SK-N-SH (cell line): ENCODE measurements around the gene EIF4H. TPM values are rescaled to one million over a fixed set of nuclear protein-coding genes. Genes with fewer than 3 reads are reported as not detected.
A peak's percentile ranks its signal among the peaks of the same experiment; 100 is the strongest.

Experiments used
- CTCF ChIA-PET: fragments of 300-600, 350-600 bp; formaldehyde crosslinking; extraction: SDS; loops from one replicate; lab custom pipeline; 2021; lab: Yijun Ruan, JAX
- POLR2A ChIA-PET: fragments of 350-600 bp; sonication (Branson Sonifier 250); formaldehyde crosslinking; extraction: SDS; loops from one replicate; lab custom pipeline; 2020; ENCODE audit warnings: antibody characterized with exemption, inconsistent platforms; lab: Yijun Ruan, JAX
- DNase-seq: peaks from one replicate; pipeline ENCODE4 v3.0.0; 2012
- H2AFZ ChIP-seq: fragments of 200-600 bp; sonication (generic); 2 replicates; pipeline ENCODE4 v1.8.1; 2016; ENCODE audit warnings: antibody characterized with exemption, mild to moderate bottlenecking, low read depth
- H3F3A ChIP-seq: fragments of 200-600 bp; sonication (generic); replicated peaks from 2 replicates; pipeline ENCODE3; 2016; ENCODE audit warnings: antibody characterized with exemption, mild to moderate bottlenecking; ENCODE audit not compliant: insufficient read depth
- H3K27ac ChIP-seq, 2 experiments: fragments of 200-500 bp in 1 of 2; fragments of 200-600 bp in 1 of 2; sonication (Bioruptor generic) in 1 of 2; sonication (generic), shearing (Covaris generic) in 1 of 2; 2 replicates each; pipeline versions ENCODE4 v1.5.1 to v1.6.1; 2014 to 2016; ENCODE audit warnings: low read depth in 2 of 2, inconsistent platforms in 1 of 2, low read length in 1 of 2, mild to moderate bottlenecking in 1 of 2, mixed read lengths in 1 of 2
- H3K27me3 ChIP-seq: fragments of 200-600 bp; sonication (generic), shearing (Covaris generic); 2 replicates; pipeline ENCODE4 v1.6.1; 2016; ENCODE audit warnings: mixed run types; ENCODE audit not compliant: insufficient read depth
- H3K36me3 ChIP-seq, 2 experiments: fragments of 200-500 bp in 1 of 2; fragments of 200-600 bp in 1 of 2; sonication (Bioruptor generic) in 1 of 2; sonication (generic) in 1 of 2; replicated peaks in 1 of 2; 2 replicates each; pipeline versions ENCODE3 to v1.5.1; 2014 to 2016; ENCODE audit warnings: low read length in 1 of 2, mild to moderate bottlenecking in 1 of 2; ENCODE audit not compliant: insufficient read depth in 2 of 2, control insufficient read depth in 1 of 2
- H3K4me1 ChIP-seq, 2 experiments: fragments of 200-500 bp in 1 of 2; fragments of 200-600 bp in 1 of 2; sonication (Bioruptor generic) in 1 of 2; sonication (generic), shearing (Covaris generic) in 1 of 2; 2 replicates each; pipeline versions ENCODE4 v1.5.1 to v1.6.1; 2014 to 2016; ENCODE audit warnings: low read depth in 1 of 2, low read length in 1 of 2, mixed run types in 1 of 2; ENCODE audit not compliant: insufficient read depth in 2 of 2, control insufficient read depth in 1 of 2
- H3K4me2 ChIP-seq: fragments of 200-600 bp; sonication (generic), shearing (Covaris generic); 2 replicates; pipeline ENCODE4 v1.6.1; 2017; ENCODE audit warnings: mixed run types
- H3K4me3 ChIP-seq, 2 experiments: fragments of 200-500 bp in 1 of 2; fragments of 200-600 bp in 1 of 2; sonication (Bioruptor generic) in 1 of 2; sonication (generic), shearing (Covaris generic) in 1 of 2; 2 replicates each; pipeline versions ENCODE4 v1.5.1 to v1.8.1; 2014 to 2016; ENCODE audit warnings: low read depth in 2 of 2, inconsistent platforms in 1 of 2, low read length in 1 of 2, mild to moderate bottlenecking in 1 of 2, mixed read lengths in 1 of 2, moderate library complexity in 1 of 2
- H3K79me2 ChIP-seq: fragments of 200-600 bp; sonication (generic); 2 replicates; pipeline ENCODE4 v1.8.1; 2017; ENCODE audit warnings: mild to moderate bottlenecking; ENCODE audit not compliant: insufficient read depth
- H3K9ac ChIP-seq: fragments of 200-600 bp; sonication (generic); 2 replicates; pipeline ENCODE4 v1.6.1; 2017; ENCODE audit warnings: mixed run types
- H3K9me2 ChIP-seq: fragments of 200-600 bp; sonication (generic); 2 replicates; pipeline ENCODE4 v1.6.1; 2017; ENCODE audit warnings: mixed run types
- H3K9me3 ChIP-seq: fragments of 200-600 bp; sonication (generic); 2 replicates; pipeline ENCODE4 v1.6.1; 2017; ENCODE audit warnings: mixed run types, mild to moderate bottlenecking, moderate library complexity
- H4K20me1 ChIP-seq: fragments of 200-600 bp; sonication (generic); 2 replicates; pipeline ENCODE4 v1.6.1; 2017; ENCODE audit warnings: mild to moderate bottlenecking, mixed run types; ENCODE audit not compliant: insufficient read depth
- EZH2phosphoT487 ChIP-seq: fragments of 200-600 bp; sonication (generic); IDR thresholded peaks from 2 replicates; pipeline ENCODE4 v1.6.1; 2017; ENCODE audit warnings: low read depth, mixed run types, mild to moderate bottlenecking, antibody characterized with exemption, moderate library complexity, borderline replicate concordance
- FOSL2 ChIP-seq: IDR thresholded peaks from 2 replicates; pipeline ENCODE4 v1.4.0; 2012; ENCODE audit warnings: low read depth, mild to moderate bottlenecking, moderate library complexity, borderline replicate concordance
- FOXJ3 ChIP-seq: sonication (generic); formaldehyde crosslinking; IDR thresholded peaks from 2 replicates; pipeline ENCODE4 v1.5.1; 2020; ENCODE audit warnings: mild to moderate bottlenecking, missing genetic modification reagents
- FOXM1 ChIP-seq: IDR thresholded peaks from 2 replicates; pipeline ENCODE4 v1.4.0; 2012; ENCODE audit warnings: low read depth, mild to moderate bottlenecking
- GATA2 ChIP-seq: sonication (generic); formaldehyde crosslinking; IDR thresholded peaks from 2 replicates; pipeline ENCODE4 v1.5.0; 2020; ENCODE audit warnings: mild to moderate bottlenecking, missing genetic modification reagents
- JUND ChIP-seq: IDR thresholded peaks from 2 replicates; pipeline ENCODE4 v1.4.0; 2012
- POLR2AphosphoS5 ChIP-seq: IDR thresholded peaks from 2 replicates; pipeline ENCODE4 v1.6.1; 2012; ENCODE audit warnings: low read depth, low read length
- RAD21 ChIP-seq: IDR thresholded peaks from 2 replicates; pipeline ENCODE4 v1.6.1; 2012; ENCODE audit warnings: mild to moderate bottlenecking, low read length
- RFX5 ChIP-seq: IDR thresholded peaks from 2 replicates; pipeline ENCODE4 v1.6.1; 2012; ENCODE audit warnings: mild to moderate bottlenecking, improper control_type of control experiment, low read length
- RXRA ChIP-seq: IDR thresholded peaks from 2 replicates; pipeline ENCODE4 v1.4.0; 2012; ENCODE audit warnings: low read depth, mild to moderate bottlenecking, borderline replicate concordance
- SMC3 ChIP-seq: IDR thresholded peaks from 2 replicates; pipeline ENCODE4 v1.6.1; 2012; ENCODE audit warnings: low read depth, low read length, improper control_type of control experiment
- WGBS: methylation state at CpG from one replicate; pipeline ENCODE4 v1.1.6; 2017; ENCODE audit warnings: low lambda C conversion rate; 5-methylcytosine and 5-hydroxymethylcytosine counted together
- polyA plus RNA-seq, 3 experiments: library from polyadenylated mRNA; depleted of rRNA; stranded (reverse); fragments of >200 nt; gene quantifications; 2 replicates each; pipeline ENCODE4 v1.2.3, GENCODE V29; 2012
- TF ChIP-seq, protein P1 (sequence below): IDR thresholded peaks from 2 replicates; pipeline ENCODE4; 2012
- TF ChIP-seq, protein P2 (sequence below): fragments of 200-600 bp; sonication (generic); IDR thresholded peaks from 2 replicates; pipeline ENCODE4 v1.6.1; 2017; ENCODE audit warnings: antibody characterized with exemption, mild to moderate bottlenecking, moderate library complexity
- TF ChIP-seq, protein P3 (sequence below): fragments of 150-350 bp; IDR thresholded peaks from 2 replicates; pipeline ENCODE4 v1.6.1; 2017; ENCODE audit warnings: antibody characterized with exemption, low read length, low read depth, borderline replicate concordance
- TF ChIP-seq, protein P4 (sequence below): IDR thresholded peaks from 2 replicates; pipeline ENCODE4 v1.4.0; 2012; ENCODE audit warnings: low read depth, borderline replicate concordance

EIF4H gene
- polyA plus RNA-seq, 1 of the 3 experiments (the other 2 are of a cell fraction) = 468 TPM

DNA sequence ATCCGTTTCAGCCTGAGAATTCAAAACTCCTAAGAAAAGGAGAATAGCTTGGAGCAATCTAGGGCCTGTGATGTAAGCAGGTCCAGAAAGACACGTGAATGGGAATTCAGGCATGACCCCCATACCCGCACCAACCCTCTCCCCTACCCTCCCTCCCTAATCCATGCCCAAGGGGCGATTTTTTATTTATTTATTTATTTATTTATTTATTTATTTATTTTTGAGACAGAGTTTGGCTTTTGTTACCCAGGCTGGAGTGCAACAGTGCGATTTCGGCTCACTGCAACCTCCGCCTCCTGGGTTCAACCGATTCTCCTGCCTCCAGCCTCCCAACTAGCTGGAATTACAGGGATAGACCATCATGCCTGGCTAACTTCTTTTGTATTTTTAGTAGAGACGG, 16.6 kb upstream of the EIF4H start:
- Histone ChIP-seq H3K4me2 (no peak overlapping the region), H2AFZ (no peak overlapping the region), H3K36me3 (no peaks in the 10 kb centered on the region), H3K9ac (no peak overlapping the region), H3F3A (no peaks in the 10 kb centered on the region), H3K4me1 (no peaks in the 10 kb centered on the region), H3K9me3 (no peaks in the 10 kb centered on the region), H3K79me2 (no peaks in the 10 kb centered on the region), H3K4me3 (no peak overlapping the region), H3K9me2 (no peaks in the 10 kb centered on the region), H3K27me3 (no peaks in the 10 kb centered on the region), H3K27ac (no peak overlapping the region), H4K20me1 (no peaks in the 10 kb centered on the region)
- DNase-seq = no peak
- POLR2A ChIA-PET = no interaction called here
- TF ChIP-seq RXRA = no peak
- TF ChIP-seq, protein P1, sequence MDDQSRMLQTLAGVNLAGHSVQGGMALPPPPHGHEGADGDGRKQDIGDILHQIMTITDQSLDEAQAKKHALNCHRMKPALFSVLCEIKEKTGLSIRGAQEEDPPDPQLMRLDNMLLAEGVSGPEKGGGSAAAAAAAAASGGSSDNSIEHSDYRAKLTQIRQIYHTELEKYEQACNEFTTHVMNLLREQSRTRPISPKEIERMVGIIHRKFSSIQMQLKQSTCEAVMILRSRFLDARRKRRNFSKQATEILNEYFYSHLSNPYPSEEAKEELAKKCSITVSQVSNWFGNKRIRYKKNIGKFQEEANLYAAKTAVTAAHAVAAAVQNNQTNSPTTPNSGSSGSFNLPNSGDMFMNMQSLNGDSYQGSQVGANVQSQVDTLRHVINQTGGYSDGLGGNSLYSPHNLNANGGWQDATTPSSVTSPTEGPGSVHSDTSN = no peak
- TF ChIP-seq FOSL2 = no peak
- no peak for TF ChIP-seq JUND
- no peak for TF ChIP-seq POLR2AphosphoS5
- TF ChIP-seq, protein P2, sequence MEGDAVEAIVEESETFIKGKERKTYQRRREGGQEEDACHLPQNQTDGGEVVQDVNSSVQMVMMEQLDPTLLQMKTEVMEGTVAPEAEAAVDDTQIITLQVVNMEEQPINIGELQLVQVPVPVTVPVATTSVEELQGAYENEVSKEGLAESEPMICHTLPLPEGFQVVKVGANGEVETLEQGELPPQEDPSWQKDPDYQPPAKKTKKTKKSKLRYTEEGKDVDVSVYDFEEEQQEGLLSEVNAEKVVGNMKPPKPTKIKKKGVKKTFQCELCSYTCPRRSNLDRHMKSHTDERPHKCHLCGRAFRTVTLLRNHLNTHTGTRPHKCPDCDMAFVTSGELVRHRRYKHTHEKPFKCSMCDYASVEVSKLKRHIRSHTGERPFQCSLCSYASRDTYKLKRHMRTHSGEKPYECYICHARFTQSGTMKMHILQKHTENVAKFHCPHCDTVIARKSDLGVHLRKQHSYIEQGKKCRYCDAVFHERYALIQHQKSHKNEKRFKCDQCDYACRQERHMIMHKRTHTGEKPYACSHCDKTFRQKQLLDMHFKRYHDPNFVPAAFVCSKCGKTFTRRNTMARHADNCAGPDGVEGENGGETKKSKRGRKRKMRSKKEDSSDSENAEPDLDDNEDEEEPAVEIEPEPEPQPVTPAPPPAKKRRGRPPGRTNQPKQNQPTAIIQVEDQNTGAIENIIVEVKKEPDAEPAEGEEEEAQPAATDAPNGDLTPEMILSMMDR = no peak
- TF ChIP-seq EZH2phosphoT487 = no peak
- TF ChIP-seq RAD21 = no peak
- no peak for TF ChIP-seq FOXM1
- TF ChIP-seq, protein P3, sequence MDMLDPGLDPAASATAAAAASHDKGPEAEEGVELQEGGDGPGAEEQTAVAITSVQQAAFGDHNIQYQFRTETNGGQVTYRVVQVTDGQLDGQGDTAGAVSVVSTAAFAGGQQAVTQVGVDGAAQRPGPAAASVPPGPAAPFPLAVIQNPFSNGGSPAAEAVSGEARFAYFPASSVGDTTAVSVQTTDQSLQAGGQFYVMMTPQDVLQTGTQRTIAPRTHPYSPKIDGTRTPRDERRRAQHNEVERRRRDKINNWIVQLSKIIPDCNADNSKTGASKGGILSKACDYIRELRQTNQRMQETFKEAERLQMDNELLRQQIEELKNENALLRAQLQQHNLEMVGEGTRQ = no peak
- TF ChIP-seq GATA2 (CRISPR knock-in tag) = no peak
- WGBS = 90% methylated on average over 9 of the region's 9 CpGs
- CTCF ChIA-PET = interaction anchor here (1.0 to 2.0 kb wide), 4 partner anchors 8 to 90 kb away, joined by 3 to 5 read pairs (median 3); no protein-coding TSS in a partner anchor

DNA sequence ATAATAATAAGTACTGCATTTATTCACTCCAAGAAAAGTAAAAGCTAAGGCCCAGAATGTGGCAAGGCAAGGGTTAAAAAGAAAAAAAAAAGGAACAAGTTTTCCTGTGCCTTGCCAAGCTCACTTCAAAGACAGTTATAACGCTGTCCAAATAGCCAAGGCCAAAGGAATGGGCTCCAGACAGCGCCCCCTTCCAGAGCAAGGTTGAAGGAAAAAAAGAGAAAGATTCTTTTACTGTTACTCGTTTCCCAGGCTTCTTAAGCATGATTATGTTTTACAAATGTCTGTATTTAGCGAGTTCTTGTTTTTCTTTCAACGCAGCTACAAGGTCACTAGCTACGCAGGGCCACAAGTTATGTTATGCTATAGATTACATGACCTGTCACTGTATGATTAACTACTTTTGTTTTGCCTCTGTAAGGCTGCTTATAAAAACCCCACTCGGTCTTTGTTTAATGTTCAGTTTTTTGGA, 9.1 kb upstream of the EIF4H start:
- H3K4me1 ChIP-seq = no peaks in the 10 kb centered on the region
- H3K9me3 ChIP-seq = no peaks in the 10 kb centered on the region
- H3K9me2 ChIP-seq = no peaks in the 10 kb centered on the region
- H3K4me3 ChIP-seq = no peak overlapping the region
- WGBS = 59% methylated on average over 7 of the region's 7 CpGs
- no peak overlapping the region for H3K9ac ChIP-seq
- DNase-seq = no peak
- H3K79me2 ChIP-seq = no peaks in the 10 kb centered on the region
- no peaks in the 10 kb centered on the region for H3K27me3 ChIP-seq
- no peaks in the 10 kb centered on the region for H3K36me3 ChIP-seq
- no peak overlapping the region for H3K4me2 ChIP-seq
- ChIA-PET CTCF (interaction anchor here (0.8 to 1.5 kb wide), 9 partner anchors 10 to 236 kb away, joined by 3 to 4 read pairs (median 3); no protein-coding TSS in a partner anchor), POLR2A (no interaction called here)
- H4K20me1 ChIP-seq = no peaks in the 10 kb centered on the region
- no peak overlapping the region for H2AFZ ChIP-seq
- no peak overlapping the region for H3K27ac ChIP-seq
- TF ChIP-seq, protein P2 = peak; percentile 80
- TF ChIP-seq, protein P4, sequence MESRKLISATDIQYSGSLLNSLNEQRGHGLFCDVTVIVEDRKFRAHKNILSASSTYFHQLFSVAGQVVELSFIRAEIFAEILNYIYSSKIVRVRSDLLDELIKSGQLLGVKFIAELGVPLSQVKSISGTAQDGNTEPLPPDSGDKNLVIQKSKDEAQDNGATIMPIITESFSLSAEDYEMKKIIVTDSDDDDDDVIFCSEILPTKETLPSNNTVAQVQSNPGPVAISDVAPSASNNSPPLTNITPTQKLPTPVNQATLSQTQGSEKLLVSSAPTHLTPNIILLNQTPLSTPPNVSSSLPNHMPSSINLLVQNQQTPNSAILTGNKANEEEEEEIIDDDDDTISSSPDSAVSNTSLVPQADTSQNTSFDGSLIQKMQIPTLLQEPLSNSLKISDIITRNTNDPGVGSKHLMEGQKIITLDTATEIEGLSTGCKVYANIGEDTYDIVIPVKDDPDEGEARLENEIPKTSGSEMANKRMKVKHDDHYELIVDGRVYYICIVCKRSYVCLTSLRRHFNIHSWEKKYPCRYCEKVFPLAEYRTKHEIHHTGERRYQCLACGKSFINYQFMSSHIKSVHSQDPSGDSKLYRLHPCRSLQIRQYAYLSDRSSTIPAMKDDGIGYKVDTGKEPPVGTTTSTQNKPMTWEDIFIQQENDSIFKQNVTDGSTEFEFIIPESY = no peak
- TF ChIP-seq RFX5 (no peak), SMC3 (peak; percentile 23), RXRA (no peak), JUND (no peak), RAD21 (peak; percentile 48), FOXJ3 (CRISPR knock-in tag) (no peak)
- no peaks in the 10 kb centered on the region for H3F3A ChIP-seq
